Duodenal mucosa (tissue), 2 donors: ENCODE data around the gene PLPP4.

Source experiments
- H3K27ac ChIP-seq: one replicate; pipeline ENCODE4 v1.7.0; 2013; ENCODE audit warnings: low read depth, low read length
- H3K27me3 ChIP-seq, 2 donors: one replicate each; pipeline ENCODE4 v1.7.0; 2013; ENCODE audit warnings: low read length in 2 of 2, control low read depth in 1 of 2; ENCODE audit not compliant: insufficient read depth in 2 of 2, control insufficient read depth in 1 of 2
- H3K36me3 ChIP-seq, 2 donors: one replicate each; pipeline ENCODE4 v1.7.0; 2013; ENCODE audit warnings: low read length in 2 of 2, control low read depth in 1 of 2; ENCODE audit not compliant: insufficient read depth in 2 of 2, control insufficient read depth in 1 of 2
- H3K4me1 ChIP-seq, 2 donors: one replicate each; pipeline ENCODE4 v1.7.0; 2013; ENCODE audit warnings: low read length in 2 of 2, control low read depth in 1 of 2; ENCODE audit not compliant: insufficient read depth in 2 of 2, control insufficient read depth in 1 of 2
- H3K4me3 ChIP-seq, 2 donors: one replicate each; pipeline ENCODE4 v1.7.0; 2013; ENCODE audit warnings: low read length in 2 of 2, low read depth in 1 of 2
- H3K9ac ChIP-seq, 2 donors: one replicate each; pipeline ENCODE4 v1.7.0; 2013; ENCODE audit warnings: low read length in 2 of 2, low read depth in 1 of 2
- H3K9me3 ChIP-seq, 2 donors: one replicate each; pipeline ENCODE4 v1.7.0; 2013; ENCODE audit warnings: low read length in 2 of 2, control low read depth in 1 of 2; ENCODE audit not compliant: control insufficient read depth in 1 of 2

The PLPP4 gene

DNA sequence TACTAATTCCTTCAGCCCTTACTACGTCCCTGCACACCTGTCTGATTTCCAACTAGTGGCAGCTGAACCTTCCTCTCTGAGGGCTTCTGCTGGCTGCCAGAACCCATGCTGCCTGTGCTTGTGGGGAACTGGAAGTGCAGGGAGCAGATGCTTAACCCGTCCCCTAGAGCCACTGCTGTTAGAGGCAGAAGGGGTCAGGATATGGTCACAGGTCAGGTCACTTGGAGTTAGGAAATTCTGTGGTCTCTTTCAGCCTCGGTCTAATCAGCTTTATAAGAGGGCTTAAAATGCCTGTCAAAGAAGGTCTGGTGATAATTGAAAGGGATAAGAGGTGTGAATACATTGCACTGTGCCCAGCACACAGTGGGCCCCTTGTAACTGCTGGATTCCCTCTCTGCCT lies 82.0 kb downstream of the PLPP4 start:
- Histone ChIP-seq H3K9me3 (no peaks in the 10 kb centered on the region), H3K4me3 (no peak overlapping the region), H3K36me3 (no peaks in the 10 kb centered on the region), H3K9ac (no peak overlapping the region), H3K4me1 (no peaks in the 10 kb centered on the region), H3K27me3 (no peaks in the 10 kb centered on the region), H3K27ac (no peak overlapping the region)

DNA sequence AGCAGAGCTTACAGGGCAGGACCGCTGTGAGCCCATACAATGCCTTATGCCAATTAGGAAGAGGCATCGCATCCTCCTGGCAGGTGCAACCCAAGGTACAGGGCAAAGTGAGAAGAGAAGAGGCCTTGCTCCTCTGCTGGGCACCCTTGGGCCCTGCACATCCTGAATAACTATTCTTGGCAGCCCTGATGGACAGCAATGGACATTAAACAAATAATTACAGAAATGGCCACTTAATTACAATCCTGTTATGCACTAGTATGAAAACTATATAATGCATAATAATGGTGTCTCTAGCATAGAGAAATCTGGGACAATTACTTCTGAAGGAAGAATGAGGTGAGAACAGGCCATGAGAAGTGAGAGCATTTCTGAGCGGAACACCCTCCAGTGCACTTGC lies 83.5 kb downstream of the PLPP4 start:
- Histone ChIP-seq H3K9ac (no peak overlapping the region), H3K9me3 (no peaks in the 10 kb centered on the region), H3K27ac (no peak overlapping the region), H3K36me3 (no peaks in the 10 kb centered on the region), H3K27me3 (no peaks in the 10 kb centered on the region), H3K4me1 (no peaks in the 10 kb centered on the region), H3K4me3 (no peak overlapping the region)

DNA sequence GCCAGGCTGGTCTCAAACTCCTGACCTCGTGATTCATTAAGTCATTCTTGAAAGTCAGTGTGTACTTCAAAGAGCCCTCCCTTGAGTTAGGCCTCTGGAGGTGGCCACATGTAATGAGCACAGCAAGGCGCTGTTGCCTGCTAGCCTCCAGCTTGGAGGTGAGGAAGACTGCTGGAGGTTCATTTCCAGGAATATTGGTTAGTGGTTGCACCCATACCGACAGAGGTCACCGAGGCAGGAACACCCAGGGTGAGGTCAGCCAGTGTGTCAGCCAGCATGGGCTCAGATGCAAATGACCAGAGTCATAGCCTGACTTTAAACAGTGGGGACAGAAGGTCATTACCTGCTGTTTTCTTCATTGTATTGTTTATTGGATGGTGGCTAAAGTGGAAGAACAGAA lies 85.0 kb downstream of the PLPP4 start:
- Histone ChIP-seq H3K9ac (no peak overlapping the region), H3K36me3 (no peaks in the 10 kb centered on the region), H3K9me3 (no peaks in the 10 kb centered on the region), H3K27ac (no peak overlapping the region), H3K27me3 (no peaks in the 10 kb centered on the region), H3K4me3 (no peak overlapping the region), H3K4me1 (no peaks in the 10 kb centered on the region)

DNA sequence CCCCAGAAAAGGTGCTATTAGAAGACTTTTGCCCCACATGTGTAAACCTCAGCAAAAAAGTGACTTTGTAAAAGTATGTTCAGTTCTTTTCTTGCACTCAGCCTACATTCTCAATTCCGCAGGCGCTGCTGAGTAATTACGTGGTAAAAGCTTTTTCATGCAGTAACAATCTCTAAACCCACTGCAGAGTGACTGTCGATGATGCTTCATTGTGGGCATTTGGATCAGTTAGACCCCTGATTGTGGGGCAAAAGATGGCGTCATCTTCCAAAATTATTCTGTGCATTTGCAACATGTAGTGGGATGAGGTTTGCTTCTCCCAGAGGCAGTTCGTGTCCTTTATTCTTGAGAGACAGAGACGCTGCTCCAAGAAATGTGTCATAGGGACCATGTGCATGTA lies 85.6 kb downstream of the PLPP4 start:
- Histone ChIP-seq H3K4me3 (no peak overlapping the region), H3K4me1 (no peaks in the 10 kb centered on the region), H3K36me3 (no peaks in the 10 kb centered on the region), H3K9me3 (no peaks in the 10 kb centered on the region), H3K9ac (no peak overlapping the region), H3K27ac (no peak overlapping the region), H3K27me3 (no peaks in the 10 kb centered on the region)

DNA sequence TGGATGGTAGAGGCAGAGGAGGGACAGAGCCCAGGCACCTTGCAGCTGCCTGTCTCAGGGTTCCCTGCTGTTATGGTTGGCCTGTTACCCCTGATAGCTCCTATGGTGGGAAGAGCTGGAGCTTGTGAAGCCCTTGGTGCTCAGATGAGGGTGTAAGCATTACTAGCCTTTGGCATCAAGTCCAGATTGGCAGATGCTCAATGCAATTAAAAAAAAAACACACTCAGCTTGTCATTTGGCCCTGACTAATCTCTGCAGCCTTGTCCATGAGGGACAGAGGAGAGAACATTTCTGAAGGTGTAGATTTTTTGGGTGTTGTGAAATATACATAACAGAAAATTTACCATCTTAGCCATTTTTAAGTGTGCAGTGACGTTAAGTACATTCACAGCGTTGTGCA lies 86.3 kb downstream of the PLPP4 start:
- no peaks in the 10 kb centered on the region for H3K27me3 ChIP-seq

DNA sequence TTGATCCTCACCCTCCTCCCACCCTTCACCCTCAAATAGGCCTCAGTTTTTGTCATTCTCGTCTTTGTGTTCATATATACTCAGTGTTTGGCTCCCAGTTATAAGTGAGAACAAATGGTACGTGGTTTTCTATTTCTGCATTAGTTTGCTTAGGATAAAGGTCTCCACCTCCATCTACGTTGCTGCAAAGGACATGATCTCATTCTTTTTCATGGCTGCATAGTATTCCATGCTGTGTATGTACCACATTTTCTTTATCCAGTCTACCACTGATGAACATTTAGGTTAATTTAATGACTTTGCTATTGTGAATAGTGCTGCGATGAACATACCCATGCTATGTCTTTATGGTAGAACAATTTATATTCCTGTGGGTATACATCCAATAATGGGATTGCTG lies 91.2 kb downstream of the PLPP4 start:
- Histone ChIP-seq H3K27me3 (no peaks in the 10 kb centered on the region), H3K9ac (no peak overlapping the region), H3K4me1 (no peaks in the 10 kb centered on the region), H3K9me3 (peaks cover 0 to 3% of the 10 kb centered on the region in 2 donors), H3K4me3 (no peak overlapping the region), H3K36me3 (no peaks in the 10 kb centered on the region), H3K27ac (no peak overlapping the region)

More for the DNA sequence above, 86.3 kb downstream of the PLPP4 start:
- no peak overlapping the region for H3K4me3 ChIP-seq
- no peak overlapping the region for H3K27ac ChIP-seq
- H3K9me3 ChIP-seq = no peaks in the 10 kb centered on the region
- no peaks in the 10 kb centered on the region for H3K36me3 ChIP-seq
- no peaks in the 10 kb centered on the region for H3K4me1 ChIP-seq
- no peak overlapping the region for H3K9ac ChIP-seq

DNA sequence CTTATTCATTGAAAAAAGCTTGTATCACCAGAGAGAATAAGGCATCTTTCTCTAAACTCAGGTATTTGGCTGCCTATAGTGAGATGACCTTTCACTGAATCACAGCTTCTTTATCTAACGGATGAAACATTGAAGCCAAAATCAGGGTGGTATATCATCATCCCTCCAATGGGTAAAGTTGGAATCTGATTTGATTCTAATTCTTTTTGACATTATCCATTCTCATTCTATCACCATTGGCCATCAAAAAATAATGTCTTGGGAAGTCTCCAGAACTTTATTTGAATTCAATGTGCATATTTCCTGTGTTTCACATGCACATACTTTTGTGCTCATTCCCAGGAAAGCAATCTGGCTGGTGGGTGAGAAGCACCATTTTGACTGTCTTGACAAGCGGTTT lies 95.2 kb downstream of the PLPP4 start:
- no peak overlapping the region for H3K9ac ChIP-seq
- no peaks in the 10 kb centered on the region for H3K27me3 ChIP-seq
- no peaks in the 10 kb centered on the region for H3K4me1 ChIP-seq
- H3K4me3 ChIP-seq = no peak overlapping the region
- no peaks in the 10 kb centered on the region for H3K36me3 ChIP-seq
- H3K9me3 ChIP-seq = peaks cover 5 to 9% of the 10 kb centered on the region in 2 donors
- H3K27ac ChIP-seq = no peak overlapping the region

DNA sequence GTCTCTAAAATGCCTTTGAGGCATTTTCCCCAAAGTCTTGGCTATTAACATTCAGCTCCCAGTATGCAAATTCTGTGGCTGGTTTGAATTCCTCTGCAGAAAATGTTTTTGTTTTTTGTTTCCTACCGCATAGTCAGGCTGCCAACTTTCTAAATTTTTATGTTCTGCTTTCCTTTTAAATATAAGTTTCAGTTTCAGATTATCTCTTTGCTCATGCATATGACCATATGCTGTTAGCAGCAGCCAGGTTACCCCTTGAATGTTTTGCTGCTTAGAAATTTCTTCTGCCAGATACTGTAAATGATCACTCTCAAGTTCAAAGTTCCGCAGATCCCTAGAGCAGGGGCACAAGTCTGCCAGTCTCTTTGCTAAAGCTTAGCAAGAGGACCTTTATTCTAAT lies 96.9 kb downstream of the PLPP4 start:
- H3K9me3 ChIP-seq = peaks cover 5 to 9% of the 10 kb centered on the region in 2 donors
- H3K36me3 ChIP-seq = no peaks in the 10 kb centered on the region
- no peak overlapping the region for H3K4me3 ChIP-seq
- no peaks in the 10 kb centered on the region for H3K27me3 ChIP-seq
- H3K27ac ChIP-seq = no peak overlapping the region
- H3K9ac ChIP-seq = no peak overlapping the region
- no peaks in the 10 kb centered on the region for H3K4me1 ChIP-seq

DNA sequence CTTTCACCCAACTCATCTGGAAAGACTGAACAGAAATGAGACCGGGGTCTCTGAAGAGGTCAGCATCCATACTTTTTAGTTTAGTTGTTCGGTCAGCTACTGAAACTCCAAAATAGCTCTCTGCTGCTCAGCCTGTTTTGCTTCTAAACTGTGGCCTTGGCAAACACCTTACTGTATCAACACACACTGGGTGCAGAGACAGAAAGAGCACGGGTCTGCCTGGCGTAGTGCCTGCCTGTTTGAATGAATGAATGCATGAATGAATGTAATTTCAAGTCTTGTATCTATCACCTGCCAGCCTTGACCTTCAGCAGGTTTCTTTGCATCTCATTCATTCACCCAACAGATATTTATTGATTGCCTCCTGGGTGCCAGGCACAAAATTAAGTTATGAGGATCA lies 98.4 kb downstream of the PLPP4 start:
- peaks cover 5 to 9% of the 10 kb centered on the region in 2 donors for H3K9me3 ChIP-seq
- H3K36me3 ChIP-seq = no peaks in the 10 kb centered on the region
- H3K4me3 ChIP-seq = no peak overlapping the region
- H3K27me3 ChIP-seq = no peaks in the 10 kb centered on the region
- H3K9ac ChIP-seq = no peak overlapping the region
- no peak overlapping the region for H3K27ac ChIP-seq
- no peaks in the 10 kb centered on the region for H3K4me1 ChIP-seq

DNA sequence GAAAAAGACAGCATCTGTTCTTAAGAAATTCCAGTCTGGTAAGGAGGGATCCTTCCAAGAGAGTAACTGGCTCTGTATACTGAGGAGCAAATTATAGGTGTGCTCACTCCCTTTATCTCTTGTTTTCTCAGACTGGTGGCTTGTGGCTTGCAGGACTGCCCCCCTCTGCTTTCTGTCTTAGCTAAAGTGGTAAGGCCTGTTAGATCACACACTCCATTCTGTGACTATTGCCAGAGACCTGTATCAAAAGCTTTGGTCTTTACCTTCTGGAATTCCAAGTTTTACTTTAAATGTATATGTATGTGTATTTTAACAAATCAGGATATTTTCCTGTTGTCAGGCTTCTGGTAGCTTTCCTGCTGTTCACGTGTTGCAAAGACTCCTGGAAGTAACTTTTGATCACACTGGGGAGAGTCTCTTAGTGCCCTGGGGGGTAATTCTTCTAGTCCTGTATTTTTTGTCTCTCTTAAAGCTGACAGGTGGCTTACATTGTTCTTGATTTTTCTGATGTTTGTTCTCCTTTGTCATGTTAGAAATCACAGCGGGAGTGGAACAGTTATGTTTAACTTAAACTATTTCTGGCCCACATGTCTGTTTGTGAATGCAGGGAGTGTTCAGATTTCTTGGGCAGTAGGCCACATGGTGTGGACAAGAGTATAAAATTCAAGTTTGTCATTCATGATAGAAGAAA lies 99.0 kb downstream of the PLPP4 start:
- Histone ChIP-seq H3K27ac (no peak overlapping the region), H3K9me3 (peaks cover 5 to 9% of the 10 kb centered on the region in 2 donors), H3K9ac (no peak overlapping the region), H3K36me3 (no peaks in the 10 kb centered on the region), H3K4me3 (no peak overlapping the region), H3K27me3 (no peaks in the 10 kb centered on the region), H3K4me1 (no peaks in the 10 kb centered on the region)

DNA sequence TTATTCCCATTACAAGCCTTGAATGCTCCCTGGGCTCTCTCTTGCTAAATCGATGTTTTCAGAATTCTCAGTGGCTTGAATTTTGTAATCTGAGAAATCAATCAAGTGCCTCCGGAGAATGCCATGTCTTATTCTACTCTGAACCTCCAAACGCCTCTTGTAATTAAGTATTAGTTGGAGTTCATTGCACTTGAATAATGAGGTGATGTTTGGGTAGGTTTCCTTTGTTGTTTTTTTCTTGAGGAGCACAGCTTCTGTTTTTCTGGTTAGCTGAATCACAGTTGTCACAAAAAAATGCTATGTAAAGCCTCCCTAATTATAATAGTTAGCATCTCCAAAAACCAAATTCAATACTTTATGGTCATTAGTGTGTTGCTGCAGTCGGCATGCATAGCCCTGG lies 100.3 kb downstream of the PLPP4 start:
- no peaks in the 10 kb centered on the region for H3K27me3 ChIP-seq
- H3K36me3 ChIP-seq = no peaks in the 10 kb centered on the region
- H3K27ac ChIP-seq = no peak overlapping the region
- no peak overlapping the region for H3K9ac ChIP-seq
- no peaks in the 10 kb centered on the region for H3K4me1 ChIP-seq
- H3K9me3 ChIP-seq = peaks cover 5 to 9% of the 10 kb centered on the region in 2 donors
- no peak overlapping the region for H3K4me3 ChIP-seq
